ENCODE results near the gene SEZ6. TPM values are rescaled to one million over a fixed set of nuclear protein-coding genes. Genes with fewer than 3 reads are reported as not detected.

SEZ6 gene
- total and polyA plus RNA-seq, 4 donors, result 0.07 to 0.54 (median 0.18) TPM; not detected in 1

DNA sequence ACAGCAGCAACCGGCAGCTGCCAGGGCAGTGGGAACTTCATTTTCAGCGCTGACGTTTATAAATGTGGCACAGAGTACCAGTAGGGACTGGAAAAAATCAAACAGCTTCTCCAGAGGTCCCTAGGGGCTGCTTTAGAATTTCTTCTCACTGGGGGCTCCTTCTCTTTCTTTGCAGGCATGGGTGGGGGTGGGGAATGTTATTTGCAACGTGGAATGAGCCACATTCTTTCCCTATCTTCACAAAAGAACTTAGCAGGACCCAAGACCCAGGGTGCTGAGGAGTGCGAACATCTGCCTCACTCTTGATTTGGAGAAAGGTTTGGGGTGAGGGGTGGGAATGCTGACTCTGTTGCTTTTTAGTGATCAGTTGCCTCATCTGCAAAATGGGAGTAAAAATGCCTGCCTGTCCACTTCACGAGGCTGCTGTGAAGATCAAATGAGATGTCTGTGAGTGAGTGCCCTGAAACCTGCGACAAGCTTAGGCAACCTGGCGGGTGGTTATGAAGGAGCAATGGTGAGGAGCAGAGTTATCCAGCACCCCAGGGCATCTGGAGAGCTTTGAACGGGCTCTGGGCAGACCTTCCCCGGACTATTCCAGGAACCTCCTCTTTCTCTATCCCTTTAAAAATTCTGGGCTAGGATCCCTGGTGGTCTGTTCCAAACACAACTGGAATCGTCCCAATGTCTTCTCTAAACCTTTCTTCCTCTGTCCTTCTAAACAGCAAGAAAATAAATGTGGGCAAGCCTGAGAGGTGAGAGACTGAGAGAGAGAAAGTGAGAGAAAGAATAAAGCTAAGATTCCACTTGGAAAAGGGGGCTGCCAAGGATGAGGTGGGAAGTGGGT, 26.4 kb upstream of the SEZ6 start:
- WGBS, 2 donors, result 31% methylated on average over 11 of the region's 11 CpGs

DNA sequence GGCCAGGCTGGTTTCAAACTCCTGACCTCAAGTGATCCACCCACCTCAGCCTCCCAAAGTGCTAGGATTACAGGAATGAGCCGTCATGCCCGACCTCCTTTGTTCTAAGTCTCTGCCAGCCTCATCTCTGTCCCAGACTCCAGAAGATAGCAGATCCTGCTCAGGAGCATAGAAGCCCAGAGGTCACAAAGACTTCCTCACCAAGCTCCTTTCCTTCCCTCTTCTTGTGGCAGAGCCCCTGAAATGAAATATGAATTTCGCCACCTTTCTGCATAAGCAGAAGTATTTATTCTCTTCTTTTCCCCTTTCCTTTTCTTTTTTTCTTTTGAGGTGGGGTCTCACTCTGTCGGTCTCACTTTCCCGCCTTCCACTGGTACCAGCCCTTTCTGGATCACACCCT, 25.7 kb upstream of the SEZ6 start:
- no peak overlapping the region for H3K9ac ChIP-seq (ENCODE audit: insufficient read depth in 1 of 2, low read length in 2 of 2)
- no peak overlapping the region for H3K4me3 ChIP-seq
- DNase-seq (no peak), ATAC-seq (ENCODE audit: insufficient read depth, low FRiP score) (no peak)
- 42 to 44% methylated on average over 5 of the region's 5 CpGs for WGBS, 2 donors
- peaks cover 0 to 33% (median 11%) of the 10 kb centered on the region in 3 donors for H3K27me3 ChIP-seq (ENCODE audit: control insufficient read depth in 3 of 3, insufficient read depth in 3 of 3, low read length in 2 of 3)
- peaks cover 0 to 2% (median 0%) of the 10 kb centered on the region in 5 donors for H3K4me1 ChIP-seq (ENCODE audit: control insufficient read depth in 5 of 5, insufficient read depth in 5 of 5, low read length in 5 of 5)
- H3K9me3 ChIP-seq (ENCODE audit: control insufficient read depth in 4 of 4, insufficient read depth in 3 of 4, low read length in 3 of 4), result peaks cover 0 to 8% (median 2%) of the 10 kb centered on the region in 4 donors
- H3K27ac ChIP-seq (ENCODE audit: low read depth in 1 of 2, low read length in 1 of 2), result no peak overlapping the region
- TF ChIP-seq, protein P1, sequence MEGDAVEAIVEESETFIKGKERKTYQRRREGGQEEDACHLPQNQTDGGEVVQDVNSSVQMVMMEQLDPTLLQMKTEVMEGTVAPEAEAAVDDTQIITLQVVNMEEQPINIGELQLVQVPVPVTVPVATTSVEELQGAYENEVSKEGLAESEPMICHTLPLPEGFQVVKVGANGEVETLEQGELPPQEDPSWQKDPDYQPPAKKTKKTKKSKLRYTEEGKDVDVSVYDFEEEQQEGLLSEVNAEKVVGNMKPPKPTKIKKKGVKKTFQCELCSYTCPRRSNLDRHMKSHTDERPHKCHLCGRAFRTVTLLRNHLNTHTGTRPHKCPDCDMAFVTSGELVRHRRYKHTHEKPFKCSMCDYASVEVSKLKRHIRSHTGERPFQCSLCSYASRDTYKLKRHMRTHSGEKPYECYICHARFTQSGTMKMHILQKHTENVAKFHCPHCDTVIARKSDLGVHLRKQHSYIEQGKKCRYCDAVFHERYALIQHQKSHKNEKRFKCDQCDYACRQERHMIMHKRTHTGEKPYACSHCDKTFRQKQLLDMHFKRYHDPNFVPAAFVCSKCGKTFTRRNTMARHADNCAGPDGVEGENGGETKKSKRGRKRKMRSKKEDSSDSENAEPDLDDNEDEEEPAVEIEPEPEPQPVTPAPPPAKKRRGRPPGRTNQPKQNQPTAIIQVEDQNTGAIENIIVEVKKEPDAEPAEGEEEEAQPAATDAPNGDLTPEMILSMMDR (IDR thresholded peaks at IDR 0.05; ENCODE audit: control extremely low read depth, extremely low read depth), result no peak
- H3K36me3 ChIP-seq (ENCODE audit: control insufficient read depth in 4 of 4, insufficient read depth in 4 of 4, low read length in 4 of 4), result no peaks in the 10 kb centered on the region

More for the DNA sequence above, 26.4 kb upstream of the SEZ6 start:
- no peak overlapping the region for H3K9ac ChIP-seq (ENCODE audit: insufficient read depth in 1 of 2, low read length in 2 of 2)
- TF ChIP-seq, protein P1 (IDR thresholded peaks at IDR 0.05; ENCODE audit: control extremely low read depth, extremely low read depth), result no peak
- H3K36me3 ChIP-seq (ENCODE audit: control insufficient read depth in 4 of 4, insufficient read depth in 4 of 4, low read length in 4 of 4), result no peaks in the 10 kb centered on the region
- DNase-seq (no peak), ATAC-seq (ENCODE audit: insufficient read depth, low FRiP score) (no peak)
- peaks cover 0 to 2% (median 0%) of the 10 kb centered on the region in 5 donors for H3K4me1 ChIP-seq (ENCODE audit: control insufficient read depth in 5 of 5, insufficient read depth in 5 of 5, low read length in 5 of 5)
- no peak overlapping the region for H3K27ac ChIP-seq (ENCODE audit: low read depth in 1 of 2, low read length in 1 of 2)
- peaks cover 0 to 8% (median 2%) of the 10 kb centered on the region in 4 donors for H3K9me3 ChIP-seq (ENCODE audit: control insufficient read depth in 4 of 4, insufficient read depth in 3 of 4, low read length in 3 of 4)
- no peak overlapping the region for H3K4me3 ChIP-seq
- peaks cover 0 to 29% (median 11%) of the 10 kb centered on the region in 3 donors for H3K27me3 ChIP-seq (ENCODE audit: control insufficient read depth in 3 of 3, insufficient read depth in 3 of 3, low read length in 2 of 3)

DNA sequence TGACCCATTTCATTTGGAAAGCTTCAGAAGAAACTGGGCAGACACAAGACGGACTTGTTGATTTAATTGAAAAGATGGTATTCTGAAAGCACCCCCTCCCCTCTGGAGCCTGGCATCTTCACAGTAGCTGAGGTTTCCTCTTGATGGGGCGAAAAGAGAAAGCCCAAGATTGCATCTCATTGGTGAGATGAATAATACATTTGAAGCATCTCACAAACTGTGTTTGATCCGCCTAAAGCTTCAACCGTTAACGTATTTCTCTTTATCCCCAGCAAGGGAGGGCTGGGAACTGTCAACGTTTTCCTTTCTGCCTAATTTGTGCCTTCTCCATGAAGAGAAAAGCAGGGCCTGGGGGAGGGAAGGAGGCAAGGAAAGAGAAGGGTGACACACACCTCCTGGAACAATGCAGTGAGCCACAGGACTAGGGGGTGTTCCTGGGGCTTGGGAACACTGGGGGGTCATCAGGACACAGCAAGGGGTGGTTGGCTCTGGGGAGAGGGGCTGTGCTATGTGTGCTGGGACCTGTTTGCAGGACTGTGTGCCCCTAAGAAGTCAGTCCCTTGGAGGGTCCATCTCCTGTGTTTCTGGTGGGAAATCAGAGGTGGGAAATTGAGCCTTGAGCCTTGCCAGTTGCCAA, 18.6 kb upstream of the SEZ6 start:
- DNase-seq (no peak), ATAC-seq (ENCODE audit: insufficient read depth, low FRiP score) (no peak)
- H3K9ac ChIP-seq (ENCODE audit: insufficient read depth in 1 of 2, low read length in 2 of 2), result no peak overlapping the region
- WGBS, 2 donors, result 60 to 63% methylated on average over 6 of the region's 6 CpGs
- H3K4me3 ChIP-seq, result no peak overlapping the region
- H3K27ac ChIP-seq (ENCODE audit: low read depth in 1 of 2, low read length in 1 of 2), result no peak overlapping the region
- TF ChIP-seq, protein P1 (IDR thresholded peaks at IDR 0.05; ENCODE audit: control extremely low read depth, extremely low read depth), result no peak
- peaks cover 0 to 35% (median 13%) of the 10 kb centered on the region in 3 donors for H3K27me3 ChIP-seq (ENCODE audit: control insufficient read depth in 3 of 3, insufficient read depth in 3 of 3, low read length in 2 of 3)
- peaks cover 0 to 7% (median 0%) of the 10 kb centered on the region in 5 donors for H3K4me1 ChIP-seq (ENCODE audit: control insufficient read depth in 5 of 5, insufficient read depth in 5 of 5, low read length in 5 of 5)
- no peaks in the 10 kb centered on the region for H3K36me3 ChIP-seq (ENCODE audit: control insufficient read depth in 4 of 4, insufficient read depth in 4 of 4, low read length in 4 of 4)
- H3K9me3 ChIP-seq (ENCODE audit: control insufficient read depth in 4 of 4, insufficient read depth in 3 of 4, low read length in 3 of 4), result no peaks in the 10 kb centered on the region

Data from lung (tissue), 12 donors.